AG04450 (cell line): ENCODE measurements around the gene OTOF. TPM values are rescaled to one million over a fixed set of nuclear protein-coding genes. Genes with fewer than 3 reads are reported as not detected.

ENCODE experiments used
- CTCF ChIA-PET: fragments of 300-600, 350-600 bp; formaldehyde crosslinking; extraction: SDS; loops from one replicate; lab custom pipeline; 2022; ENCODE audit warnings: antibody characterized with exemption, inconsistent platforms; lab: Charles Lee
- POLR2A ChIA-PET: fragments of 350-600 bp; formaldehyde crosslinking; extraction: SDS; loops from one replicate; lab custom pipeline; 2021; ENCODE audit warnings: antibody characterized with exemption, inconsistent platforms; lab: Yijun Ruan, JAX
- DNase-seq: peaks from one replicate; pipeline ENCODE4 v3.0.0-alpha.2; 2011; ENCODE audit warnings: low read depth, low spot score
- H3K27ac ChIP-seq: one replicate; pipeline ENCODE4 v1.5.1; 2012; ENCODE audit warnings: low read depth, low read length, control low read depth
- H3K27me3 ChIP-seq: one replicate; pipeline ENCODE4 v1.6.0; 2012; ENCODE audit warnings: low read length; ENCODE audit not compliant: control insufficient read depth, insufficient read depth
- H3K4me3 ChIP-seq: 2 replicates; pipeline ENCODE4 v1.5.1; 2011; ENCODE audit warnings: mild to moderate bottlenecking, low read depth, low read length, control low read depth
- H3K9me3 ChIP-seq: 2 replicates; pipeline ENCODE4 v1.5.1; 2012; ENCODE audit warnings: low read length; ENCODE audit not compliant: control insufficient read depth, insufficient read depth
- CTCF ChIP-seq: IDR thresholded peaks from 2 replicates; pipeline ENCODE4 v1.5.1; 2011; ENCODE audit warnings: low read depth, low read length, control low read depth, inconsistent platforms
- polyA plus RNA-seq: library from polyadenylated mRNA; depleted of rRNA; stranded (reverse); fragments of >200 nt; gene quantifications from 2 replicates; pipeline ENCODE4 v1.2.3, GENCODE V29; 2011

Gene OTOF
- polyA plus RNA-seq, 1 experiment, result not detected

- H3K27ac ChIP-seq, result no peak overlapping the region
- DNase-seq, result no peak
- no peaks in the 10 kb centered on the region for H3K9me3 ChIP-seq
- ChIA-PET CTCF (interaction anchor here (1.6 kb wide), 1 partner anchor 128 kb away, joined by 3 read pairs; no protein-coding TSS in a partner anchor), POLR2A (no interaction called here)
- H3K27me3 ChIP-seq, result peaks cover 15% of the 10 kb centered on the region
- no peak for TF ChIP-seq CTCF
- no peak overlapping the region for H3K4me3 ChIP-seq
These were observed 27.8 kb downstream of the OTOF start for GRCh38 chr2:26450031-26450635.

- H3K4me3 ChIP-seq, result no peak overlapping the region
- H3K9me3 ChIP-seq, result no peaks in the 10 kb centered on the region
- H3K27ac ChIP-seq, result no peak overlapping the region
- H3K27me3 ChIP-seq, result peaks cover 12% of the 10 kb centered on the region
- TF ChIP-seq CTCF, result no peak
- DNase-seq, result no peak
- CTCF ChIA-PET, result interaction anchor here (1.6 kb wide), 1 partner anchor 128 kb away, joined by 3 read pairs; no protein-coding TSS in a partner anchor
- POLR2A ChIA-PET, result no interaction called here
These were observed 28.5 kb downstream of the OTOF start for GRCh38 chr2:26449278-26450030.

GRCh38 chr2:26448651-26449050 lies 29.3 kb downstream of the OTOF start:
- CTCF ChIA-PET, result no interaction called here

GRCh38 chr2:26444236-26444635 lies 33.7 kb downstream of the OTOF start:
- no peaks in the 10 kb centered on the region for H3K9me3 ChIP-seq
- TF ChIP-seq CTCF, result no peak
- no peak overlapping the region for H3K27ac ChIP-seq
- DNase-seq, result no peak
- ChIA-PET POLR2A (no interaction called here), CTCF (no interaction called here)
- peaks cover 17% of the 10 kb centered on the region for H3K27me3 ChIP-seq
- H3K4me3 ChIP-seq, result no peak overlapping the region

More at GRCh38 chr2:26448651-26449050, 29.3 kb downstream of the OTOF start:
- POLR2A ChIA-PET, result no interaction called here
- no peaks in the 10 kb centered on the region for H3K9me3 ChIP-seq
- H3K27ac ChIP-seq, result no peak overlapping the region
- peaks cover 8% of the 10 kb centered on the region for H3K27me3 ChIP-seq
- no peak for DNase-seq
- no peak overlapping the region for H3K4me3 ChIP-seq
- no peak for TF ChIP-seq CTCF

GRCh38 chr2:26442707-26443106 lies 35.2 kb downstream of the OTOF start:
- ChIA-PET POLR2A (no interaction called here), CTCF (no interaction called here)
- Histone ChIP-seq H3K9me3 (no peaks in the 10 kb centered on the region), H3K27me3 (peaks cover 14% of the 10 kb centered on the region), H3K27ac (no peak overlapping the region), H3K4me3 (no peak overlapping the region)
- no peak for DNase-seq
- TF ChIP-seq CTCF, result no peak
